Hematopoietic multipotent progenitor cell treated with erythropoietin and hydrocortisone succinate and interleukin-3 and kit ligand, for 4 days (in vitro differentiated cells): Measurements from ENCODE around the gene SLFN12L.

Source experiments
- DNase-seq: peaks from one replicate; pipeline ENCODE4 v3.0.0-alpha.2; 2015

Gene SLFN12L

GRCh38 chr17:35423761-35424160 lies 113.7 kb downstream of the SLFN12L start:
- DNase-seq: no peak
